Measurements from ENCODE around the gene NUDT19. TPM values are rescaled to one million over a fixed set of nuclear protein-coding genes. Genes with fewer than 3 reads are reported as not detected.
A peak's percentile ranks its signal among the peaks of the same experiment; 100 is the strongest.
"Not testable (repeated sequence)": the region's sequence is repeated elsewhere in the genome, so short reads cannot be mapped to it uniquely, and the experiment has no call there.

The NUDT19 gene
- total RNA-seq, 1 experiment from 2014 or later = 6.1 TPM

GRCh38 chr19:32651729-32652140 lies 39.9 kb upstream of the NUDT19 start:
- Mint-ChIP-seq H3K36me3 (ENCODE audit: insufficient read depth in 1 of 3, low read depth in 3 of 3) (peaks cover 26 to 54% (median 45%) of the 10 kb centered on the region in 3 experiments; a peak in 6 of 7 replicates), H3K27me3 (ENCODE audit: low read depth) (no peaks in the 10 kb centered on the region), H3K4me1 (peaks cover 11 to 20% of the 10 kb centered on the region in 2 experiments), H3K4me3 (no peak overlapping the region; a peak in 1 of 5 replicates), H3K27ac (peak overlapping the region in 2 of 3 experiments; percentile 79 to 98; a peak in 4 of 7 replicates), H3K9me3 (no peaks in the 10 kb centered on the region)
- H2BK5ac ChIP-seq (ENCODE audit: insufficient read length, low read length) = no peak overlapping the region
- H3T11ph ChIP-seq (ENCODE audit: low read length) = no peak overlapping the region
- no peak overlapping the region for H3K14ac ChIP-seq (ENCODE audit: insufficient read depth, low read length)
- H2BK120ac ChIP-seq (ENCODE audit: low read depth, low read length, poor library complexity, severe bottlenecking) = no peak overlapping the region
- no peak overlapping the region for H4K91ac ChIP-seq (ENCODE audit: insufficient read length, low read depth, low read length)
- H3K18ac ChIP-seq (ENCODE audit: insufficient read length, low read depth, low read length) = no peak overlapping the region
- H2BK20ac ChIP-seq (ENCODE audit: low read depth, low read length, poor library complexity, severe bottlenecking) = no peak overlapping the region
- peak; percentile 85 for DNase-seq
- no peak overlapping the region for H3K4me2 ChIP-seq (ENCODE audit: insufficient read depth, insufficient read length, low read length)
- H3K79me1 ChIP-seq (ENCODE audit: insufficient read depth, low read depth, low read length, poor library complexity, severe bottlenecking) = no peaks in the 10 kb centered on the region
- H3K27ac ChIP-seq (ENCODE audit: insufficient read length, low read depth, low read length) = no peak overlapping the region
- H3K27me3 ChIP-seq (ENCODE audit: insufficient read depth, low read length) = no peaks in the 10 kb centered on the region
- no peak overlapping the region for H2BK15ac ChIP-seq (ENCODE audit: low read depth, low read length)
- no peak overlapping the region for H2AFZ ChIP-seq (ENCODE audit: low read length)
- no peak overlapping the region for H3K9ac ChIP-seq (ENCODE audit: extremely low read depth, insufficient read length, low read length)
- H3K79me2 ChIP-seq (ENCODE audit: insufficient read depth, low read length) = no peaks in the 10 kb centered on the region
- TF ChIP-seq, protein P1, sequence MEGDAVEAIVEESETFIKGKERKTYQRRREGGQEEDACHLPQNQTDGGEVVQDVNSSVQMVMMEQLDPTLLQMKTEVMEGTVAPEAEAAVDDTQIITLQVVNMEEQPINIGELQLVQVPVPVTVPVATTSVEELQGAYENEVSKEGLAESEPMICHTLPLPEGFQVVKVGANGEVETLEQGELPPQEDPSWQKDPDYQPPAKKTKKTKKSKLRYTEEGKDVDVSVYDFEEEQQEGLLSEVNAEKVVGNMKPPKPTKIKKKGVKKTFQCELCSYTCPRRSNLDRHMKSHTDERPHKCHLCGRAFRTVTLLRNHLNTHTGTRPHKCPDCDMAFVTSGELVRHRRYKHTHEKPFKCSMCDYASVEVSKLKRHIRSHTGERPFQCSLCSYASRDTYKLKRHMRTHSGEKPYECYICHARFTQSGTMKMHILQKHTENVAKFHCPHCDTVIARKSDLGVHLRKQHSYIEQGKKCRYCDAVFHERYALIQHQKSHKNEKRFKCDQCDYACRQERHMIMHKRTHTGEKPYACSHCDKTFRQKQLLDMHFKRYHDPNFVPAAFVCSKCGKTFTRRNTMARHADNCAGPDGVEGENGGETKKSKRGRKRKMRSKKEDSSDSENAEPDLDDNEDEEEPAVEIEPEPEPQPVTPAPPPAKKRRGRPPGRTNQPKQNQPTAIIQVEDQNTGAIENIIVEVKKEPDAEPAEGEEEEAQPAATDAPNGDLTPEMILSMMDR (conservative IDR thresholded peaks at IDR 0.05) = no peak; the same call in 2 of the 3 replicates
- H4K8ac ChIP-seq (replicated peaks; ENCODE audit: insufficient read length, low read depth, low read length) = no peak overlapping the region
- no peaks in the 10 kb centered on the region; the same call in 1 of the 2 replicates for H3K4me1 ChIP-seq (ENCODE audit: insufficient read depth, low read length)
- no peak overlapping the region for H3K56ac ChIP-seq (ENCODE audit: insufficient read length, low read depth, low read length)
- no peak overlapping the region for H3K23ac ChIP-seq (ENCODE audit: insufficient read length, low read depth, low read length)
- H4K5ac ChIP-seq (ENCODE audit: insufficient read length, low read depth, low read length) = no peak overlapping the region
- H4K20me1 ChIP-seq (ENCODE audit: control insufficient read depth, insufficient read depth, insufficient read length) = no peaks in the 10 kb centered on the region
- H2AK5ac ChIP-seq (ENCODE audit: insufficient read length, low read length) = no peak overlapping the region
- H2BK12ac ChIP-seq (ENCODE audit: insufficient read length, low read depth, low read length) = no peak overlapping the region
- no peak overlapping the region for H3K4ac ChIP-seq (ENCODE audit: low read depth, low read length)
- no peaks in the 10 kb centered on the region for H3K9me3 ChIP-seq (ENCODE audit: control insufficient read depth, low read depth, low read length)
- no CpG with 5 or more reads among the region's 8 CpGs for WGBS (ENCODE audit: extremely low coverage, insufficient read length, low lambda C conversion rate)
- no peaks in the 10 kb centered on the region for H3K23me2 ChIP-seq (ENCODE audit: insufficient read length, low read depth, low read length, poor library complexity, severe bottlenecking)

DNA sequence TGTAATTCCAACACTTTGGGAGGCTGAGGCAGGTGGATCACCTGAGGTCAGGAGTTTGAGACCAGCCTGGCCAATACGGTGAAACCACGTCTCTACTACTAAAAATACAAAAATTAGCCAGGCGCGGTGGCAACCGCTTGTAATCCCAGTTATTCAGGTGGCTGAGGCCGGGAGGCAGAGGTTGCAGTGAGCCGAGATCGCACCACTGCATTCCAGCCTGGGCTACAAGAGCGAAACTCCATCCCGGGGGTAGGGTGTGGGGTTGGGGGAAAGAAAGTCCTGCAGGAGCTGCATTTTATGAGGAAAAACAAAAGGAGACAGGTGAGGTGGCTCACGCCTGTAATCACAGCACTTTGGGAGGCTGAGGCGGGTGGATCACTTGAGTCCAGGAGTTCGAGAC lies 39.3 kb upstream of the NUDT19 start:
- H3K27me3 ChIP-seq (ENCODE audit: insufficient read depth, low read length); H4K8ac ChIP-seq (replicated peaks; ENCODE audit: insufficient read length, low read depth, low read length); H2BK15ac ChIP-seq (ENCODE audit: low read depth, low read length); H3K4me2 ChIP-seq (ENCODE audit: insufficient read depth, insufficient read length, low read length); H3K9me3 Mint-ChIP-seq; H2AFZ ChIP-seq (ENCODE audit: low read length); H3K4me3 Mint-ChIP-seq; H3K27ac ChIP-seq (ENCODE audit: insufficient read length, low read depth, low read length); H3K79me2 ChIP-seq (ENCODE audit: insufficient read depth, low read length); H3K79me1 ChIP-seq (ENCODE audit: insufficient read depth, low read depth, low read length, poor library complexity, severe bottlenecking); H3K14ac ChIP-seq (ENCODE audit: insufficient read depth, low read length); H3K9me3 ChIP-seq (ENCODE audit: control insufficient read depth, low read depth, low read length); H2BK20ac ChIP-seq (ENCODE audit: low read depth, low read length, poor library complexity, severe bottlenecking); H3K27me3 Mint-ChIP-seq (ENCODE audit: low read depth); H2BK12ac ChIP-seq (ENCODE audit: insufficient read length, low read depth, low read length); H3T11ph ChIP-seq (ENCODE audit: low read length); H3K56ac ChIP-seq (ENCODE audit: insufficient read length, low read depth, low read length); H2AK5ac ChIP-seq (ENCODE audit: insufficient read length, low read length); H3K23ac ChIP-seq (ENCODE audit: insufficient read length, low read depth, low read length); H3K18ac ChIP-seq (ENCODE audit: insufficient read length, low read depth, low read length); H4K20me1 ChIP-seq (ENCODE audit: control insufficient read depth, insufficient read depth, insufficient read length); H3K4ac ChIP-seq (ENCODE audit: low read depth, low read length); H4K91ac ChIP-seq (ENCODE audit: insufficient read length, low read depth, low read length); H4K5ac ChIP-seq (ENCODE audit: insufficient read length, low read depth, low read length); H3K9ac ChIP-seq (ENCODE audit: extremely low read depth, insufficient read length, low read length); H3K23me2 ChIP-seq (ENCODE audit: insufficient read length, low read depth, low read length, poor library complexity, severe bottlenecking); H2BK120ac ChIP-seq (ENCODE audit: low read depth, low read length, poor library complexity, severe bottlenecking); H3K4me1 ChIP-seq (ENCODE audit: insufficient read depth, low read length); H2BK5ac ChIP-seq (ENCODE audit: insufficient read length, low read length); DNase-seq: not testable (repeated sequence)
- H3K36me3 Mint-ChIP-seq (ENCODE audit: insufficient read depth in 1 of 3, low read depth in 3 of 3) = peaks cover 23 to 48% (median 39%) of the 10 kb centered on the region in 3 experiments; a peak in 6 of 7 replicates
- WGBS (ENCODE audit: extremely low coverage, insufficient read length, low lambda C conversion rate) = no CpG with 5 or more reads among the region's 13 CpGs
- peak overlapping the region in 2 of 3 experiments; percentile 34 to 86; a peak in 2 of 7 replicates for H3K27ac Mint-ChIP-seq
- H3K4me1 Mint-ChIP-seq = peaks cover 11 to 20% of the 10 kb centered on the region in 2 experiments
